ENCODE data around the gene IRF7. TPM values are rescaled to one million over a fixed set of nuclear protein-coding genes. Genes with fewer than 3 reads are reported as not detected.

The IRF7 gene
- total RNA-seq, 1 donor from 2014 or later: 74.1 TPM

GRCh38 chr11:563066-563811, 52.5 kb downstream of the IRF7 start:
- Mint-ChIP-seq H3K9me3 (no peaks in the 10 kb centered on the region), H3K27ac (no peak overlapping the region), H3K27me3 (no peaks in the 10 kb centered on the region), H3K4me3 (no peak overlapping the region), H3K36me3 (ENCODE audit: low read depth) (peaks cover 5% of the 10 kb centered on the region), H3K4me1 (peaks cover 18% of the 10 kb centered on the region)
- intact Hi-C loops (cut with micrococcal nuclease): no loop called here
- POLR2A ChIA-PET: interaction anchor here (1.2 to 4.8 kb wide), 3 partner anchors 13 to 57 kb away, joined by 3 to 26 read pairs (median 4); partner anchors contain the start of genes IRF7, PHRF1 and RNH1
- no peak for DNase-seq
- ATAC-seq (ENCODE audit: low read depth): no peak
- CTCF ChIA-PET: interaction anchor here (1.3 kb wide), 1 partner anchor 8 kb away, joined by 5 read pairs; no protein-coding TSS in a partner anchor
- TF ChIP-seq CTCF (IDR thresholded peaks at IDR 0.05): no peak

Other genes with a start within 250 kb of the IRF7 start
- gene B4GALNT4, start 246.5 kb downstream of the IRF7 start, total RNA-seq: not detected in 2 replicates
- 0.18 TPM in 1 of 2 replicates, not detected in the other for gene PKP3, start 221.7 kb downstream of the IRF7 start, total RNA-seq
- 19.8 and 24.2 TPM in 2 replicates for gene SIGIRR, start 201.0 kb downstream of the IRF7 start, total RNA-seq
- 37.2 and 46.1 TPM in 2 replicates for gene ANO9, start 173.9 kb downstream of the IRF7 start, total RNA-seq
- 17.8 and 22.0 TPM in 2 replicates for gene PTDSS2, start 165.7 kb downstream of the IRF7 start, total RNA-seq
- 101 and 103 TPM in 2 replicates for gene RNH1, start 108.7 kb downstream of the IRF7 start, total RNA-seq
- gene HRAS, start 80.4 kb downstream of the IRF7 start, total RNA-seq: 37.2 and 43.9 TPM in 2 replicates
- 7.1 and 7.9 TPM in 2 replicates for gene LRRC56, start 78.4 kb downstream of the IRF7 start, total RNA-seq
- gene LMNTD2, start 55.2 kb downstream of the IRF7 start, total RNA-seq: 8.6 and 9.1 TPM in 2 replicates
- gene RASSF7, start 55.0 kb downstream of the IRF7 start, total RNA-seq: 14.2 and 14.9 TPM in 2 replicates
- gene PHRF1, start 39.5 kb downstream of the IRF7 start, total RNA-seq: 42.7 and 49.6 TPM in 2 replicates
- not detected in 2 replicates for gene CDHR5, start 9.0 kb upstream of the IRF7 start, total RNA-seq
- not detected in 2 replicates for gene SCT, start 11.2 kb upstream of the IRF7 start, total RNA-seq
- 0.42 and 0.49 TPM in 2 replicates for gene DRD4, start 21.3 kb upstream of the IRF7 start, total RNA-seq
- gene DEAF1, start 79.3 kb upstream of the IRF7 start, total RNA-seq: 36.1 and 39.8 TPM in 2 replicates
- gene TMEM80, start 79.9 kb upstream of the IRF7 start, total RNA-seq: 34.1 and 44.4 TPM in 2 replicates
- 5.6 and 5.9 TPM in 2 replicates for gene EPS8L2, start 90.3 kb upstream of the IRF7 start, total RNA-seq
- 194 and 244 TPM in 2 replicates for gene TALDO1, start 131.5 kb upstream of the IRF7 start, total RNA-seq
- gene GATD1, start 161.5 kb upstream of the IRF7 start, total RNA-seq: 60.3 and 63.3 TPM in 2 replicates
- gene CEND1, start 174.1 kb upstream of the IRF7 start, total RNA-seq: 0.27 and 0.34 TPM in 2 replicates
- gene SLC25A22, start 182.3 kb upstream of the IRF7 start, total RNA-seq: 30.1 and 35.4 TPM in 2 replicates
- 21.3 and 25.6 TPM in 2 replicates for gene PIDD1, start 189.3 kb upstream of the IRF7 start, total RNA-seq
- 4,124 and 4,449 TPM in 2 replicates for gene RPLP2, start 194.0 kb upstream of the IRF7 start, total RNA-seq
- gene PNPLA2, start 203.0 kb upstream of the IRF7 start, total RNA-seq: 52.9 and 53.2 TPM in 2 replicates
- 4.1 and 4.5 TPM in 2 replicates for gene CRACR2B, start 212.0 kb upstream of the IRF7 start, total RNA-seq
- gene CD151, start 217.0 kb upstream of the IRF7 start, total RNA-seq: 14.4 and 14.5 TPM in 2 replicates
- 83.9 and 90.2 TPM in 2 replicates for gene POLR2L, start 226.6 kb upstream of the IRF7 start, total RNA-seq
- gene TSPAN4, start 226.9 kb upstream of the IRF7 start, total RNA-seq: 2.2 and 2.3 TPM in 2 replicates

Data from activated B cell treated with CpG ODN at 0.5 μM for 24 hours (primary cell).